ENCODE results near the gene KCNB1. TPM values are rescaled to one million over a fixed set of nuclear protein-coding genes. Genes with fewer than 3 reads are reported as not detected.

The KCNB1 gene
- total RNA-seq, 1 donor from 2014 or later: 1.1 TPM

DNA sequence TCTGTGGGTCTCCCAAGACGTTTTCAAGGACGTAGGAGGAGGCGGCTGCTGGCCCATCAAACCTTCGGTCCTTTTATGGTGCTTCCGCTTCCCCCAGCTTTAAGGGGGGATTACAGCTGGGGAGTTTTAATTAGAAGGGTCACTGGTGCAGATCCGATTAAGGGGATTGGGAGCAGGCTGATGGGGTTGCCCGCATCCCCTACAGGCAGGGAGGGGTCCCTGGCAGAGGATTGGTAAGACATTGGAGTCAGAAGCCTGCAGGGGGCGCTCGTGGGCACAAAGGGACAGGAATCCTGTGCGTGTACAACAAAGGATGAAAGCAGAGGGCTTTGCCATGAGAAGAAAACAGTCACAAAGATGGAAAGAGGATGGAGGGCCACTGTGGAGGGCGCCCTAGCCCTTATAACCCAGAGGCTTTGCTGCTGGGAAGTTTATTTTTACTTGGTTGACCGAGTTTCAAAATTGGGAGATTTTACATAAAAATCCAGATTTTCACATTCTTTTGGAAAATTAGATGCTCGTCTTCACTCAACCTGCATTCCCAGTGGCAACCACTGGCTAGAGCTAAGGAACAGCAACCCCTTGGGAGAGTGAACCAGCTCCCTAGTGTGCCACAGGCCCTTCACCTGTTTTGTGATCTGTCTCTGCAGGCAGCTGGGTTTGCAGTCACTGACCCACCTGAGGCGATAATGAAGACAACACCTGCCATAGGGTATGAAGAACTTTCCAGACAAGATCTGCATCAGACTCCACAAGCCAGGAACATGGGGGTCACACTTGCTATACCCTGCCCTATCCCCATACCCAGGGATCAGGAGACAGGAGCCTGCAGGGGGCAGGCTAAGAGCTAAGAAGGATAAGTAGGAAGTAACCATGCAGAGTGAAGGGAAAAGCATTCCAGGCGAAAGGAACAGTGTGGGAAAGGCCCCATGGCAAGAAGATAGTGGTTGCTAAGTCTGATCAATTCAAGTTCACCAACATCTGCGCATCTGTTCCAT lies 97.7 kb downstream of the KCNB1 start:
- intact Hi-C loops (cut with DNase I): loop anchor here (10.0 kb wide), 1 partner anchor 100 kb away; the partner anchor contains the start of gene KCNB1
- peak; percentile 46 for ATAC-seq (ENCODE audit: poor library complexity)
- DNase-seq: peak; percentile 85

DNA sequence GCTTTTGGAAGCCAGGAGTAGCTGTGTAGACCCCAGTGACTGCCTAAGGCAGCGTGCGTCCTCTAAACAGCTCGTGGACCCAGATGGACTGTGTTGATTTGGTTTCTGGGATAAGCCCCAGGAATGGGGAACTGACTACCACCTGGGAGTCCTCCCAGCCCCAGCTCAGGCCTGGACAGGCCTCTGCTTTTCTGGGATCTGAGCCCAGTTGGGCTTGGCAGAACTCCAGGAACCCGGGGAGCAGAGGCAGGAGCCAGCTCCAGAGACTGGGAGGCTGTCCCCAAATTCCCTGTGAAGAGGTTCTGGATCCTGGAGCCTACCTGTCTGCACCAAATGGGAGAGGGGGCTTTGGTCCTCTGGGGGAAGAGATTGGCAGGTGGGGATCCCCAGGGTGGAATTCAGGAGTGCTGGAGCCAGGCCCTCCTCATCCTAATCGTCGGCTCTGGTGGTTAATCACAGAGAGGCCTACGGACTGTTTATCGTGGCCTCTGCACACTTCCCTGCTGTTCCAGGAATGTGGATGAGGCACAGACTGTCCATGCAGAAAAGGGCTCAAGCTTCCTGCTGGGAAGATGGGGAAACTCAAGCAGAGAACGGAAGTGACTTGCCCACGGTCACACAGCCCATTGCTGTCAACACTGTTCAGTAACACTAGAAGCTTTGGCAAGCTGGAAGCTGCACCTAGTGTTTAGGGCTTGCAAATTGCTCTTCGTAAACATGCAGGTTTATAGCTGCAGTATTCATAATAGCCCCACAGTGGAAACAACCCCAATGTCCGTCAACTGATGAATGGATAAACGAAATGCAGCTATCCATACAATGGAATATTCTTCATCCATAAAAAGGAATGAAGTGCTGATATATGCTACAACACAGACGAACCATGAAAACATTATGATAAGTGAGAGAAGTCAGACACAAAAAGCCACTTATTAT lies 100.6 kb downstream of the KCNB1 start:
- DNase-seq (peak; percentile 87), ATAC-seq (ENCODE audit: poor library complexity) (peak; percentile 94)
- intact Hi-C loops (cut with DNase I): loop anchor here (10.0 kb wide), 1 partner anchor 103 kb away; the partner anchor contains the start of gene KCNB1

DNA sequence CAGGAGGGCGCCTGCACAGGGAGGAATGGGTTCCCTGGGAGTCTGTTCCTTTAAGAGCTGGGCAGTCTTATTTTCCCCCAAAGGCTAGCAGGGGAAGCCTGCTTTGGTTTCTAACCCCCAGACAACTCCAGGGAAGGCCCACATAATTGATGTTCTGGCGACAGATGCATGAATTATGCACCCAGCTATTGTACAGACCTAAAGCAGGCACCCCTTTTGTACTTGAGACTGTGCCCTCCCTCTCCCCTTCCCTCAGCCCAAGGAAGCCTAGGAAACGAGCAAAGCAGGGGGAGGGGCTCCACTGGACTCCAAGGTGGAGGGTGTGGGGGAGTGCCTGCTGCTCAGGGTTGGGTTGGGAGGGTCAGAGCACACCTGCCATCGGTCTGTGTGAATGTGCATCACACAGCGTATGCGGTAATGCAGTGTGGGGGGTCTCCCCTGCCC lies 102.1 kb downstream of the KCNB1 start:
- ATAC-seq (ENCODE audit: poor library complexity) (no peak), DNase-seq (no peak)
- intact Hi-C loops (cut with DNase I): loop anchor here (10.0 kb wide), 1 partner anchor 104 kb away; the partner anchor contains the start of gene KCNB1

- intact Hi-C loops (cut with DNase I): no loop called here
- DNase-seq (no peak), ATAC-seq (ENCODE audit: poor library complexity) (no peak)
Measured at GRCh38 chr20:49379338-49379737, 103.1 kb downstream of the KCNB1 start.

DNA sequence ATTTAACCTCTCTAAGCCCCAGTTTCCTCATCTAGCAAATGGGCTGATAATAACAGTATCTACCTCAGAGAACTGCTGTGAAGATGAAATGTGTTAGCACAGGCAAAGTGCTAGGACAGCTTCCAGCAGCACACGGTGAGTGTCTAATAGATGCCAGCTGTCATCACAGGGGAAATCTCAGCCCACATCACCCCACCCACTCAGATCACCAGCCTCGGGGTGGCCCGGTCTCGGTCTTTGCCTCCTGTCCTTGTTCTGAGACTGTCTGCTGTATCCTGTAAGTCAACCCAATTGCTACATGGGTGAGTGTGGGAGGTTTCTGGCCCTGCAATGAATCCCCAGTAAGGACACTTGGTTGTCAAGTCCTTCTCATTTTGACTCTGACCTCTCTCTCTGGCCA lies 105.1 kb downstream of the KCNB1 start:
- DNase-seq (no peak), ATAC-seq (ENCODE audit: poor library complexity) (no peak)
- intact Hi-C loops (cut with DNase I): no loop called here

- intact Hi-C loops (cut with DNase I): no loop called here
- ATAC-seq (ENCODE audit: poor library complexity) (no peak), DNase-seq (no peak)
Measured at GRCh38 chr20:49375170-49375569, 107.3 kb downstream of the KCNB1 start.

DNA sequence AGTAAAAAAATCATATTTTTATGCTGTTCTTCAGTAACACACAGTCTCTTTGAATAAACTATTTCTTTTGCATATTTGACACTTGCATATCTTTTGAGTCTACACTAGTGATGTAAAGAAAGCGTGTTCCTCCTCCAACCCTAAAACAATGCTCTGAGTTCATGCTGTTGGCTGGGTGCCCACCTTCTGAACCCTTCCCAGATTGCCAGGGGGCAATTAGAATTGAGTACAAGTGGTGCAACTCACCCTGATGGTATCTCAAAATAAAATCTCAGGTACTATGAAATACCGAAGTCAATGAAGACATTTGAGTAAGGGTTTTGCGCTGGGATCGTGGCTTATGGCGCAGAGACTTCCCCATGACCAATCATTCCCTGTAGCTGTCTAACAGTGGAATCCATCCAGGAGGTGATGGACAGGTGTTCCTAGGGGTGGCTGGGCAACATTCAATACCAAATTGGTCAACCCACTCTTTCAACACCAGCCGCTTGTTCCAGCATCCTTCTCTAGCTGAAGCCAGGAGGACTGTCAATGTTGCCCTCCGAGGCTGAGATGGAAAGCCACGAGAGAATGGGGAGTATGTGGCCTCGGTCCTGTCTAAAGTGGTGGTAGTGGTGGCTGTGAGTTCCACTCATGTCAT lies 110.3 kb downstream of the KCNB1 start:
- intact Hi-C loops (cut with DNase I): no loop called here
- ATAC-seq (ENCODE audit: poor library complexity) (no peak), DNase-seq (no peak)

DNA sequence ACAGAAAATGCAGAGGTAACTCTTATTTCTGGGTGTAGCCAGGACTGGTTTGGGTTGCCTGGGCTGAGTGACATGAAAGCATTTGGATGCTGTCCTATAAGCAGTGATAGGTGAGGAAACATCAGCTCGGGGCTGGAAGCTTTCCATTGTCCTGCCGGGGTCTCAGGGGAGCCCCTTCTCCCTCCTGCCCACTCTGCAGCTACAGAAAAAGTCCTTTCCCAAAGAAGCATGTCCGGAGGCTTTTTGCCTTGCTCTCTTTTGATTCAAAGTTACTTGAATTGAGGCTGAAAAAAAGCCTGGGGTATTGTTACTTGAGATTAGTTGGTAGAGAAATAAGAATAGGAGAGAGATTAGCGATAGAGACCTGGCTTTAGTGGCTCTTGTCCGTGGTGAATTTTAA lies 113.9 kb downstream of the KCNB1 start:
- intact Hi-C loops (cut with DNase I): no loop called here
- ATAC-seq (ENCODE audit: poor library complexity): no peak
- no peak for DNase-seq

- no peak for DNase-seq
- intact Hi-C loops (cut with DNase I): no loop called here
- ATAC-seq (ENCODE audit: poor library complexity): no peak
Measured at GRCh38 chr20:49367113-49367512, 115.4 kb downstream of the KCNB1 start.

DNA sequence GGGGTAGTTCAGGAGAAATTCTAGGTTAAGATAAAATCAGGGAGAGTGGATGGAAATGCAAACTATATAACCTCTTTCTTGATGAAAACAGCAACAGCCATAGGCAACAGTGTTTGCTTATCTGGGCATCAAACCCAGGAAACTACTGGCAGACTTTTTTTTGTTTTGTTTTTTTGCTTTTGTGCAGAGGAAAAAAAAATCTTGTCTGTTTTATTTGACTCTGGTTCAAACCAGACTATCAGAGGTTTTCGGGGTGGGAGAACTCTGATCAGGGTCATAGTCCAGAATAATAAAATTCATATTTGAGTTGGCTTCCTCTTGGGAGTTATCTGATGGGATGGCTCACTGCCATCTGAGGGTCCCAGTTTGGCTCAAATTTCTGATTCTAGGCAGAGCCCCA lies 115.8 kb downstream of the KCNB1 start:
- ATAC-seq (ENCODE audit: poor library complexity): no peak
- DNase-seq: no peak
- intact Hi-C loops (cut with DNase I): no loop called here

- intact Hi-C loops (cut with DNase I): no loop called here
- DNase-seq (no peak), ATAC-seq (ENCODE audit: poor library complexity) (no peak)
Measured at GRCh38 chr20:49361862-49362660, 120.4 kb downstream of the KCNB1 start.

DNA sequence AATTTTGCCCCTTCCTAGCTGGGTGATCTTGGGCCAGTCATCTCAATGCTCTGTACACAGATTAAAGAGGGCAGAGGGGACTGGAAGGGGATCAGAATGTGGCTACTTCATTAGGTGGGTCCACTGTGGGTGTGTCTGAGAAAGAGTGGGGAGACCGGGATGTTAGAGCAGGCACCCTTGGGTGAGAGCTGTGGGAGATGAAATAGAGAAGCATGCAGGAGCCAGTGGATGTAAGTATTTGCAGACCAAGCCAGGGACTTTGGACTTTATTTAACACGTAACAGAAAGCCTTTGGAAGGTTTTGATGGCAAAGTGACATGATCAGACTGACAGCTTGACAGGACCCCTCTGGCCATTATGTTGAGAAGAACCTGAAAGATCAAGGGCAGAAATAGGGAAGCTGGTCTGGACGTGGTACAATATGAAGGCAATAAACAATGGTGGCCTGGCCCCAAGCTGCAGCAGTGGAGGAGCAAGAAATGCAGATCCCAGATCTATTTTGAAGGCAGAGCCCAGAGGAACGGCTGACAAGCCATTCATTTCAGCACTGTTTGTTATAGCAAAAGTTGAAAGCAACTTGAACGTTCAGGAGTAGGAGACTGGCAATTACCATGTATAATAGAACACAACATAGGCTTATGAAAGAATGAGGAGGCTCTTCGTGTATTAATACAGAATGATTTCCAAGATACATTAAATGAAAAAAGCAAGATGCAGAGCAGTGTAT lies 122.1 kb downstream of the KCNB1 start:
- intact Hi-C loops (cut with DNase I): no loop called here
- DNase-seq: no peak
- ATAC-seq (ENCODE audit: poor library complexity): no peak

DNA sequence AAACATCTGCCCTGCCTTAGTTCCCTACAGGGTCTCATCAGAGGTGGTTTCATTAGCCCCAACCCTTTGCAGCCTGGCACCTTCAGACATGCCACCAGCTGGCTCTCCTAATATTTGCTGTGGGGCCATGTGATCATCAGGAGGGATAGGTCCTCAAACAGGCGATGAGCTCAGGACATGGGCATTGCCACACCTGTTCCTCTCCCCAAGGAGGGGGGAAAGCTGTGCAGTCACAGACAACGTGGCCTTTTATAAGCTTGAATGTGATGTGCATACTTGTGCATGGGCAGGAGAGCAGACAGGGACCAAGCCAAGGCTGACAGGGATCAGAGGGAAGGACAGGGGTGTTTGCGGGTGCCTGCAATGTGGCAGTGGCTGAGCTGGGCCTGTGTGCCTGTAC lies 125.8 kb downstream of the KCNB1 start:
- intact Hi-C loops (cut with DNase I): no loop called here
- DNase-seq (no peak), ATAC-seq (ENCODE audit: poor library complexity) (no peak)

DNA sequence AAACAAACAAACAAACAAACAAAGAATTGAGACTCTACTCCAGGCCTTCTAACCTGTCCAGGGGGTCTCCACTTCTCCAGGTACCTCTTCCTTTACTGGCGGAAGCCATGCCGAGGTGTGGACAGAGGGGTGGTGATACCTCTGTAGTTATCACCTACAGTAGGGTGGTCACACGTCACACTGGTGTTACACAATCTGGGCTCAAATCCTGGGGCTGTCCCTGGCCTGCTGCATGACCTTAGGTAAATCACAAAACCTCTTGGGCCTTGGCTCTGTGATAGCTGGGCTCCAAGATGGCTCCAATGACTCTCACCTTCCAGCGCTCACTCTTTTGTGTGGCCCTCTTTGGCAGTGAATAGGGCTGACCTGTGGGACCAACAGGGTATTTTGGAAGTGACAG lies 127.8 kb downstream of the KCNB1 start:
- intact Hi-C loops (cut with DNase I): no loop called here
- ATAC-seq (ENCODE audit: poor library complexity): no peak
- DNase-seq: no peak

GRCh38 chr20:49353348-49353747 lies 129.1 kb downstream of the KCNB1 start:
- no peak for ATAC-seq (ENCODE audit: poor library complexity)
- no peak for DNase-seq
- intact Hi-C loops (cut with DNase I): no loop called here

DNA sequence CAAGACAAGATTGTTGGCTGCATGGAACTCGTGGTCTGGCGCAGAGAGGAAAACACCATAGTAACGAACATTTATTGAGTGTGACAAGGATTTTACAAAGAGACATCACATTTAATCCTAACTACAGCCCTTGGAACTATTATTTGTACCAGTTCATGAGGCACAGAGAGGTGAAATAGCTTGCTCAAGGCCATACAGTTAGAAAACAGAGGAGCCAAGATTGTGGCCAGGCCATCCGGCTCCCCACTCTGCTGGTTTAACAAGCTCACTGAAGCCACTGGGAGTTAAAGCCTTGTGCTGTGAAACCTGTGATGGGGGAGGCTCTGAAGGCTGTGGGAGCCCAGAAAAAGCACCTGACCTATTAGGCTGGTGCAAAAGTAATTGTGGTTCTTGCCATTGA lies 129.7 kb downstream of the KCNB1 start:
- DNase-seq (no peak), ATAC-seq (ENCODE audit: poor library complexity) (no peak)
- intact Hi-C loops (cut with DNase I): no loop called here

- DNase-seq (no peak), ATAC-seq (ENCODE audit: poor library complexity) (no peak)
- intact Hi-C loops (cut with DNase I): no loop called here
Measured at GRCh38 chr20:49351775-49352174, 130.7 kb downstream of the KCNB1 start.

Data from Right ventricle myocardium superior (tissue), 1 donor.